HepG2 (cell line): ENCODE measurements around the gene PDS5B.

Source experiments
- ASH2L ChIP-seq: fragments of 300-600, 200-600 bp; sonication (generic); IDR thresholded peaks from 2 replicates; pipeline ENCODE4 v1.7.0; 2017; ENCODE audit warnings: low read depth, mild to moderate bottlenecking, moderate library complexity, mixed read lengths, low read length; ENCODE audit not compliant: insufficient read length
- ATF1 ChIP-seq: IDR thresholded peaks from 2 replicates; pipeline ENCODE4 v1.6.1; 2016; ENCODE audit warnings: mild to moderate bottlenecking, control low read depth
- CEBPG ChIP-seq: IDR thresholded peaks from 2 replicates; pipeline ENCODE4 v1.6.1; 2016
- KAT7 ChIP-seq: IDR thresholded peaks from 2 replicates; pipeline ENCODE4 v1.6.1; 2018; ENCODE audit warnings: borderline replicate concordance, missing compliant biosample characterization
- MXI1 ChIP-seq: IDR thresholded peaks from 3 replicates; pipeline ENCODE4 v1.6.1; 2012; ENCODE audit warnings: low read depth, low read length, inconsistent platforms, borderline replicate concordance
- POLR2A ChIP-seq, 2 experiments: IDR thresholded peaks; 2 replicates each; pipeline ENCODE4 v1.6.1; 2011; ENCODE audit warnings: low read depth in 2 of 2, low read length in 2 of 2, mild to moderate bottlenecking in 1 of 2, moderate library complexity in 1 of 2; ENCODE audit not compliant: insufficient read depth in 1 of 2
- POLR2AphosphoS2 ChIP-seq: IDR thresholded peaks from 2 replicates; pipeline ENCODE4 v1.6.1; 2011; ENCODE audit warnings: low read depth, low read length, improper control_type of control experiment
- PRDM10 ChIP-seq: sonication (generic); formaldehyde crosslinking; IDR thresholded peaks from 2 replicates; pipeline ENCODE4 v1.4.0; 2020; ENCODE audit warnings: low read depth, missing genetic modification reagents
- ZNF253 ChIP-seq: sonication (generic); formaldehyde crosslinking; IDR thresholded peaks from 2 replicates; pipeline ENCODE4 v1.8.0; 2022; ENCODE audit warnings: mild to moderate bottlenecking, missing genetic modification reagents, borderline replicate concordance
- ZNF7 ChIP-seq: IDR thresholded peaks from 2 replicates; pipeline ENCODE4 v1.6.1; 2016; ENCODE audit warnings: missing biosample characterization, missing genetic modification reagents
- TF ChIP-seq, protein P1 (sequence below): sonication (generic); formaldehyde crosslinking; IDR thresholded peaks from 2 replicates; pipeline ENCODE4 v1.4.0; 2020; ENCODE audit warnings: missing genetic modification reagents
- TF ChIP-seq, protein P2 (sequence below): sonication (generic); formaldehyde crosslinking; IDR thresholded peaks from 2 replicates; pipeline ENCODE4 v1.5.0; 2020; ENCODE audit warnings: mild to moderate bottlenecking, missing genetic modification reagents, moderate library complexity

GRCh38 chr13:32746474-32746873 lies 160.2 kb downstream of the PDS5B start:
- TF ChIP-seq MXI1 (no peak), POLR2A (IDR thresholded peaks at IDR 0.05; ENCODE audit: insufficient read depth in 1 of 2, low read depth in 2 of 2, low read length in 2 of 2) (no peak), KAT7 (CRISPR knock-in tag) (no peak), ZNF7 (CRISPR knock-in tag) (no peak), ASH2L (no peak), ATF1 (CRISPR knock-in tag) (no peak), CEBPG (no peak), PRDM10 (CRISPR knock-in tag) (no peak), POLR2AphosphoS2 (no peak), ZNF253 (no peak)
- TF ChIP-seq, protein P1, sequence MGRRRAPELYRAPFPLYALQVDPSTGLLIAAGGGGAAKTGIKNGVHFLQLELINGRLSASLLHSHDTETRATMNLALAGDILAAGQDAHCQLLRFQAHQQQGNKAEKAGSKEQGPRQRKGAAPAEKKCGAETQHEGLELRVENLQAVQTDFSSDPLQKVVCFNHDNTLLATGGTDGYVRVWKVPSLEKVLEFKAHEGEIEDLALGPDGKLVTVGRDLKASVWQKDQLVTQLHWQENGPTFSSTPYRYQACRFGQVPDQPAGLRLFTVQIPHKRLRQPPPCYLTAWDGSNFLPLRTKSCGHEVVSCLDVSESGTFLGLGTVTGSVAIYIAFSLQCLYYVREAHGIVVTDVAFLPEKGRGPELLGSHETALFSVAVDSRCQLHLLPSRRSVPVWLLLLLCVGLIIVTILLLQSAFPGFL (CRISPR knock-in tag), result no peak
- TF ChIP-seq, protein P2, sequence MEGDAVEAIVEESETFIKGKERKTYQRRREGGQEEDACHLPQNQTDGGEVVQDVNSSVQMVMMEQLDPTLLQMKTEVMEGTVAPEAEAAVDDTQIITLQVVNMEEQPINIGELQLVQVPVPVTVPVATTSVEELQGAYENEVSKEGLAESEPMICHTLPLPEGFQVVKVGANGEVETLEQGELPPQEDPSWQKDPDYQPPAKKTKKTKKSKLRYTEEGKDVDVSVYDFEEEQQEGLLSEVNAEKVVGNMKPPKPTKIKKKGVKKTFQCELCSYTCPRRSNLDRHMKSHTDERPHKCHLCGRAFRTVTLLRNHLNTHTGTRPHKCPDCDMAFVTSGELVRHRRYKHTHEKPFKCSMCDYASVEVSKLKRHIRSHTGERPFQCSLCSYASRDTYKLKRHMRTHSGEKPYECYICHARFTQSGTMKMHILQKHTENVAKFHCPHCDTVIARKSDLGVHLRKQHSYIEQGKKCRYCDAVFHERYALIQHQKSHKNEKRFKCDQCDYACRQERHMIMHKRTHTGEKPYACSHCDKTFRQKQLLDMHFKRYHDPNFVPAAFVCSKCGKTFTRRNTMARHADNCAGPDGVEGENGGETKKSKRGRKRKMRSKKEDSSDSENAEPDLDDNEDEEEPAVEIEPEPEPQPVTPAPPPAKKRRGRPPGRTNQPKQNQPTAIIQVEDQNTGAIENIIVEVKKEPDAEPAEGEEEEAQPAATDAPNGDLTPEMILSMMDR, result no peak
